A549 (cell line): ENCODE data around the gene DOK7. TPM values are rescaled to one million over a fixed set of nuclear protein-coding genes. Genes with fewer than 3 reads are reported as not detected.

Experiments used
- ATAC-seq, 2 experiments: fragments of 200-7000 bp in 1 of 2; fragments of >200 bp in 1 of 2; cut with Nextera tagmentation in 1 of 2; cut with Tn5 transposase in 1 of 2; 3 replicates each; pipeline versions ENCODE4 v1.8.0 to v1.9.1; 2018 to 2020; ENCODE audit warnings: mild to moderate bottlenecking in 1 of 2, moderate library complexity in 1 of 2
- CTCF ChIA-PET: fragments of 300-600 bp; sonication (Branson Sonifier 250); formaldehyde crosslinking; extraction: SDS; loops from one replicate; lab custom pipeline; 2021; ENCODE audit warnings: antibody characterized with exemption, inconsistent platforms; lab: Yijun Ruan, JAX
- POLR2A ChIA-PET: fragments of 350-600 bp; formaldehyde crosslinking; extraction: SDS; loops from one replicate; lab custom pipeline; 2021; ENCODE audit warnings: antibody characterized with exemption, inconsistent platforms; lab: Yijun Ruan, JAX
- DNase-seq, 2 experiments: peaks; one replicate each; pipeline versions ENCODE4 v3.0.0 to v3.0.0-alpha.2; 2011 to 2016; ENCODE audit warnings: low read depth in 1 of 2, low spot score in 1 of 2
- FAIRE-seq: peaks from 2 replicates; lab custom pipeline; 2011; peaks lifted over from hg19 to GRCh38; lab: Jason Lieb, UNC
- H3K27ac ChIP-seq, 2 experiments: fragments of >200 bp; sonication (Bioruptor Twin); formaldehyde crosslinking; 3 replicates each; pipeline ENCODE4 v1.5.1; 2016 to 2017
- H3K4me1 ChIP-seq: fragments of >200 bp; sonication (Bioruptor Twin); formaldehyde crosslinking; 3 replicates; pipeline ENCODE4 v1.6.1; 2016
- H3K4me2 ChIP-seq: fragments of >200 bp; sonication (Bioruptor Twin); formaldehyde crosslinking; 3 replicates; pipeline ENCODE4 v1.6.1; 2016
- H3K4me3 ChIP-seq: fragments of >200 bp; sonication (Bioruptor Twin); formaldehyde crosslinking; 3 replicates; pipeline ENCODE4 v1.5.1; 2016
- H3K9me3 ChIP-seq: fragments of >200 bp; sonication (Bioruptor Twin); formaldehyde crosslinking; 3 replicates; pipeline ENCODE4 v1.6.1; 2016
- BCL3 ChIP-seq: fragments of >200 bp; sonication (Bioruptor Twin); formaldehyde crosslinking; IDR thresholded peaks from 3 replicates; pipeline ENCODE4 v1.6.1; 2016
- CEBPB ChIP-seq, 2 experiments: fragments of >200 bp in 1 of 2; sonication (Bioruptor Twin) in 1 of 2; formaldehyde crosslinking in 1 of 2; IDR thresholded peaks; 2 replicates each; pipeline ENCODE4 v1.6.1; 2012 to 2016
- CTCF ChIP-seq: fragments of >200 bp; sonication (Bioruptor Twin); formaldehyde crosslinking; IDR thresholded peaks from 3 replicates; pipeline ENCODE4 v1.5.1; 2016
- ELK1 ChIP-seq: fragments of 150-350 bp; IDR thresholded peaks from 2 replicates; pipeline ENCODE4 v1.6.1; 2014; ENCODE audit warnings: low read depth, mild to moderate bottlenecking, low read length
- ESRRA ChIP-seq: fragments of 150-350 bp; IDR thresholded peaks from 2 replicates; pipeline ENCODE4 v1.6.1; 2014; ENCODE audit warnings: mild to moderate bottlenecking, low read length, borderline replicate concordance
- HDAC2 ChIP-seq: fragments of 200-600 bp; sonication (generic); IDR thresholded peaks from 2 replicates; pipeline ENCODE4 v1.6.1; 2016
- HES2 ChIP-seq: fragments of >200 bp; sonication (Bioruptor Twin); formaldehyde crosslinking; IDR thresholded peaks from 2 replicates; pipeline ENCODE4 v1.6.1; 2016
- HOXB13 ChIP-seq: fragments of 250-450 bp; sonication (Bioruptor Pico); IDR thresholded peaks from 2 replicates; pipeline ENCODE4 v1.5.0; 2020; ENCODE audit warnings: low read depth, mild to moderate bottlenecking, moderate library complexity
- MAX ChIP-seq: IDR thresholded peaks from 2 replicates; pipeline ENCODE4 v1.6.1; 2012
- MAZ ChIP-seq: fragments of 150-350 bp; IDR thresholded peaks from 2 replicates; pipeline ENCODE4 v1.6.1; 2014; ENCODE audit warnings: antibody characterized with exemption, low read depth, low read length, borderline replicate concordance
- NR3C1 ChIP-seq: fragments of >200 bp; sonication (Bioruptor Twin); formaldehyde crosslinking; IDR thresholded peaks from 3 replicates; pipeline ENCODE4 v1.6.1; 2017
- PHF8 ChIP-seq: fragments of 200-600 bp; sonication (generic); IDR thresholded peaks from 2 replicates; pipeline ENCODE4 v1.6.1; 2016; ENCODE audit warnings: low read depth, mild to moderate bottlenecking, antibody characterized with exemption, moderate library complexity, borderline replicate concordance
- RCOR1 ChIP-seq: fragments of 150-350 bp; IDR thresholded peaks from 2 replicates; pipeline ENCODE4 v1.6.1; 2014; ENCODE audit warnings: antibody characterized with exemption, low read length, low read depth
- REST ChIP-seq: fragments of 200-600 bp; sonication (generic); IDR thresholded peaks from 2 replicates; pipeline ENCODE4 v1.6.1; 2016; ENCODE audit warnings: antibody characterized with exemption, mild to moderate bottlenecking, moderate library complexity
- SMC3 ChIP-seq: fragments of >200 bp; sonication (Bioruptor Twin); formaldehyde crosslinking; IDR thresholded peaks from 3 replicates; pipeline ENCODE4 v1.6.1; 2018; ENCODE audit warnings: inconsistent platforms
- ZC3H11A ChIP-seq: fragments of 450-650 bp; IDR thresholded peaks from 2 replicates; pipeline ENCODE4 v1.6.1; 2014; ENCODE audit warnings: antibody characterized with exemption, mild to moderate bottlenecking
- ZFP36 ChIP-seq: fragments of 450-650 bp; IDR thresholded peaks from 2 replicates; pipeline ENCODE4 v1.6.1; 2014; ENCODE audit warnings: borderline replicate concordance; ENCODE audit not compliant: partially characterized antibody
- ZSCAN20 ChIP-seq: fragments of 250-450 bp; sonication (Bioruptor Pico); IDR thresholded peaks from 2 replicates; pipeline ENCODE4 v1.8.0; 2022; ENCODE audit warnings: mild to moderate bottlenecking, moderate library complexity
- WGBS: methylation state at CpG from one replicate; pipeline ENCODE4 v1.1.6; 2017; ENCODE audit errors: missing lambda C conversion rate; 5-methylcytosine and 5-hydroxymethylcytosine counted together
- polyA plus RNA-seq, 4 experiments: library from polyadenylated mRNA; depleted of rRNA in 3 of 4; stranded (reverse); fragments of >200 nt; fragmentation: RNase III in 1 of 4; extraction: RNeasy Plus Mini Kit Qiagen cat#74134 plus additional on column Dnase treatment in 1 of 4; gene quantifications; 2 replicates in 3 of 4; 3 replicates in 1 of 4; pipeline ENCODE4 v1.2.3, GENCODE V29; 2011 to 2017

Gene DOK7
- polyA plus RNA-seq, 2 of the 4 experiments (the other 2 are of a cell fraction), result 0.17 to 0.21 TPM

GRCh38 chr4:3478446-3479357 lies 15.6 kb downstream of the DOK7 start:
- CTCF ChIA-PET, result interaction anchor here (1.4 to 3.8 kb wide), 5 partner anchors 18 to 285 kb away, joined by 3 to 28 read pairs (median 14); no protein-coding TSS in a partner anchor
- WGBS, result 67% methylated on average over 15 of the region's 35 CpGs

More at GRCh38 chr4:3478446-3479357, 15.6 kb downstream of the DOK7 start:
- Histone ChIP-seq H3K4me2 (no peak overlapping the region), H3K9me3 (no peaks in the 10 kb centered on the region), H3K27ac (no peak overlapping the region), H3K4me1 (peaks cover 13% of the 10 kb centered on the region; the same call in 2 of the 3 replicates), H3K4me3 (no peak overlapping the region)
- no peak for FAIRE-seq
- no peak for DNase-seq
- POLR2A ChIA-PET, result no interaction called here
- ATAC-seq, result no peak
- TF ChIP-seq REST (no peak), PHF8 (no peak), MAZ (no peak), CEBPB (IDR thresholded peaks at IDR 0.05) (no peak), NR3C1 (no peak), MAX (no peak), RCOR1 (no peak), CTCF (no peak), HOXB13 (CRISPR knock-in tag) (no peak), ELK1 (no peak), ZSCAN20 (CRISPR knock-in tag) (no peak), SMC3 (no peak), ZC3H11A (no peak), HDAC2 (no peak), HES2 (no peak), ZFP36 (no peak), BCL3 (no peak), ESRRA (no peak)
